ENCODE data around the gene ADD1. TPM values are rescaled to one million over a fixed set of nuclear protein-coding genes. Genes with fewer than 3 reads are reported as not detected.

Gene ADD1
- total RNA-seq, 1 donor from 2014 or later, result 131 TPM

DNA sequence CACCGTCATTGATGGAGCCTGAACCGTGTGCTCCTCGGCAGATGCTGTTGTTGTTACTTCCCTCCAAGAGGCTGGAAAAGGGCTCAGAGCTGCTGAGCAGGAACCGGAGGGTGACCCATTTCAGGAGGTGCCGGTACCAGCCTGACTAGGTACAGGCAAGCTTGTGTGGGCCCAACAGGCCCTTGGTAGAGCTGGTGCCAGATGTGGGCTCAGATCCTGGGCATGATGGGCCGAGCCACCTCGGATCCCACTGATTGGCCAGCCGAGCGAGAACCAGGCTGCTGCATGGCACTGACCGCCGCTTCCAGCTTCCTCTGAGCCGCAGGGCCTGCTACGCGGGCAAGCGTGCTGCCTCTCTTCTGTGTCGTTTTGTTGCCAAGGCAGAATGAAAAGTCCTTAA is 85.8 kb downstream of the ADD1 start:
- Histone ChIP-seq H3K4me3 (no peak overlapping the region), H3K27ac (no peak overlapping the region), H3K4me2 (no peak overlapping the region), H3K36me3 (no peaks in the 10 kb centered on the region), H4K20me1 (ENCODE audit: low read depth) (peaks cover 15% of the 10 kb centered on the region), H2AFZ (replicated peaks) (no peak overlapping the region), H3F3A (ENCODE audit: low read depth) (peaks cover 15% of the 10 kb centered on the region), H3K27me3 (no peaks in the 10 kb centered on the region), H3K9me3 (ENCODE audit: low read depth) (no peaks in the 10 kb centered on the region), H3K9ac (no peak overlapping the region), H3K4me1 (peaks cover 7% of the 10 kb centered on the region), H3K79me2 (ENCODE audit: low read depth) (peaks cover 15% of the 10 kb centered on the region)
- H3K4me1 Mint-ChIP-seq, result peaks cover 11% of the 10 kb centered on the region
- H3K9me3 Mint-ChIP-seq, result no peaks in the 10 kb centered on the region
- DNase-seq (ENCODE audit: low spot score), result no peak
- peaks cover 5% of the 10 kb centered on the region for H3K27me3 Mint-ChIP-seq (ENCODE audit: insufficient read depth, low read depth)
- H3K27ac Mint-ChIP-seq, result no peak overlapping the region
- no peak for TF ChIP-seq EZH2phosphoT487 (IDR thresholded peaks at IDR 0.05)
- no peak for TF ChIP-seq EZH2 (IDR thresholded peaks at IDR 0.05)
- TF ChIP-seq, protein P1, sequence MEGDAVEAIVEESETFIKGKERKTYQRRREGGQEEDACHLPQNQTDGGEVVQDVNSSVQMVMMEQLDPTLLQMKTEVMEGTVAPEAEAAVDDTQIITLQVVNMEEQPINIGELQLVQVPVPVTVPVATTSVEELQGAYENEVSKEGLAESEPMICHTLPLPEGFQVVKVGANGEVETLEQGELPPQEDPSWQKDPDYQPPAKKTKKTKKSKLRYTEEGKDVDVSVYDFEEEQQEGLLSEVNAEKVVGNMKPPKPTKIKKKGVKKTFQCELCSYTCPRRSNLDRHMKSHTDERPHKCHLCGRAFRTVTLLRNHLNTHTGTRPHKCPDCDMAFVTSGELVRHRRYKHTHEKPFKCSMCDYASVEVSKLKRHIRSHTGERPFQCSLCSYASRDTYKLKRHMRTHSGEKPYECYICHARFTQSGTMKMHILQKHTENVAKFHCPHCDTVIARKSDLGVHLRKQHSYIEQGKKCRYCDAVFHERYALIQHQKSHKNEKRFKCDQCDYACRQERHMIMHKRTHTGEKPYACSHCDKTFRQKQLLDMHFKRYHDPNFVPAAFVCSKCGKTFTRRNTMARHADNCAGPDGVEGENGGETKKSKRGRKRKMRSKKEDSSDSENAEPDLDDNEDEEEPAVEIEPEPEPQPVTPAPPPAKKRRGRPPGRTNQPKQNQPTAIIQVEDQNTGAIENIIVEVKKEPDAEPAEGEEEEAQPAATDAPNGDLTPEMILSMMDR (IDR thresholded peaks at IDR 0.05), result no peak
- H3K36me3 Mint-ChIP-seq, result peaks cover 22% of the 10 kb centered on the region
- H3K4me3 Mint-ChIP-seq, result no peak overlapping the region

DNA sequence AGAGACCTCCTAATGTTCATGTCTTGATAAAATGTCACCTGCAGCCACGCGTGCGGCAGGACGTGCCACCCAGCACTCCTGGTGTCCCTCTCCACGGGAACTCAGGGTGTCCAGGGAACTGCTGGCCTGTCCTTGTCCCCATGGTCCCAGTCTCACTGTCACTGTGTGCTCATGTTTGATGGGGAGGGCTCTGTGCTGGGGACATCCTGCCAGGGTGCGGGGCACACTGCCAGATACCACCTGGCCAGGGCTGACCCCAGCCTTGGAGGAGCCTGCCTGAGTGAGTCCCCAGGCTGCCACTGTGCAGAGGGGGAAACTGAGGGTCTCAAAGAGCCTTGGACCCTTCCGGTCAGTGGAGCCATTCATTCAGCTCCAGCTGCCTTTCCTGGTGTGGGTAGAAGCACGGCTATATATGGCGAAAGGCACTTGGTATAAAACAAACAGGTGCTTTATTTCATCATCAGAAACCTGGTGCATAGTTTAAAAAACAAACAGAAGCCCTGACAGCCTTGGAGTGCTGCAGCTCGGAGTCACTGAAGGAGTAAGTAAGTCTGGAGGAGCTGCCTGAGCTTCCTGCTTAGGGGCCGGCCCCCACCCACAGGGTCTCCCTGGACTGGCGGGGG is 86.6 kb downstream of the ADD1 start:
- Histone ChIP-seq H3K9me3 (ENCODE audit: low read depth) (no peaks in the 10 kb centered on the region), H3K36me3 (no peaks in the 10 kb centered on the region), H3K4me2 (no peak overlapping the region), H3K4me1 (peaks cover 5% of the 10 kb centered on the region), H3K9ac (no peak overlapping the region), H3K4me3 (no peak overlapping the region), H3K27me3 (no peaks in the 10 kb centered on the region), H3F3A (ENCODE audit: low read depth) (peaks cover 18% of the 10 kb centered on the region), H2AFZ (replicated peaks) (no peak overlapping the region), H3K27ac (no peak overlapping the region), H4K20me1 (ENCODE audit: low read depth) (peaks cover 15% of the 10 kb centered on the region), H3K79me2 (ENCODE audit: low read depth) (peaks cover 19% of the 10 kb centered on the region)
- TF ChIP-seq EZH2 (IDR thresholded peaks at IDR 0.05) (no peak), EZH2phosphoT487 (IDR thresholded peaks at IDR 0.05) (no peak)
- TF ChIP-seq, protein P1 (IDR thresholded peaks at IDR 0.05), result no peak
- Mint-ChIP-seq H3K36me3 (peaks cover 22% of the 10 kb centered on the region), H3K9me3 (no peaks in the 10 kb centered on the region), H3K4me3 (no peak overlapping the region), H3K4me1 (peaks cover 7% of the 10 kb centered on the region), H3K27me3 (ENCODE audit: insufficient read depth, low read depth) (peaks cover 5% of the 10 kb centered on the region), H3K27ac (no peak overlapping the region)
- DNase-seq (ENCODE audit: low spot score), result no peak

DNA sequence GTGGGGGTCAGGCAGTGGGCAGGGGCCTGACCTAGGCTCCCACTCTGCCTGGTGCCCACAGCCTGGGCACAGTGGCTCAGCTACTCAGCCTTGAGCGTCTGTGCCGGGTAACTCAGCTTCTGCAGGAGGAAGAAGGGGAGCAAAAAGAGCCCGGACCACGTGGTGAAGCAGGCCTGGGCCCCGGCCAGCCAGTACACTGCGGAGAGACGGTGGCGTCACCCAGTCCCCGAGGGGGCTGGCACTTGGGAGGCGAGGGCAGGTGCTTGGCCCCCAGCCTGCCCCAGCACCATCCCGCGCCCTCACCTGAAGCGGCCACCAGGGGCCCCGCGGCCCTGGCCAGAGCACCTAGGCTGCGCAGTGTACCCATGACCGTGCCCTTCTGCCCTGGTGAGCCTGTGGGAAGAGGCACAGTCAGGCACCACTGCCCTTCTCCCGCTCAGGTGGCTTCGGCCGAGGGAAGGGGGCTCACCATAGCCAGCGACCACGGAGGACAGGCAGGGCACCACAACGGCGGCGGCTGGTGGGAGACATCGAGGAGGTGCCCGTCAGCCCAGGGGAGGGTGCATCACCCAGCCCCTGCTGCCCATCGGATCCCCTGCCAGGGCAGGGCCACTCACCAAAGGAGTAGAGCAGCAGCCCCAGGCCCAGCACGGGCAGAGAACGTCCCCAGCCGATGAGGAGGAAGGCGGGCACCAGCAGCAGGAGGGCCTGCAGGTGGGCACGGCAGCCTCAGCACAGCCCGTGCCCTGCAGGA is 87.3 kb downstream of the ADD1 start:
- Histone ChIP-seq H3K36me3 (no peaks in the 10 kb centered on the region), H2AFZ (replicated peaks) (no peak overlapping the region), H3K27me3 (no peaks in the 10 kb centered on the region), H3K9me3 (ENCODE audit: low read depth) (no peaks in the 10 kb centered on the region), H3K4me3 (no peak overlapping the region), H3K4me2 (no peak overlapping the region), H3K27ac (no peak overlapping the region), H3K9ac (no peak overlapping the region), H3K4me1 (peaks cover 11% of the 10 kb centered on the region), H4K20me1 (ENCODE audit: low read depth) (peaks cover 21% of the 10 kb centered on the region), H3F3A (ENCODE audit: low read depth) (peaks cover 25% of the 10 kb centered on the region), H3K79me2 (ENCODE audit: low read depth) (peaks cover 26% of the 10 kb centered on the region)
- no peak for DNase-seq (ENCODE audit: low spot score)
- no peak for TF ChIP-seq EZH2phosphoT487 (IDR thresholded peaks at IDR 0.05)
- TF ChIP-seq, protein P1 (IDR thresholded peaks at IDR 0.05), result no peak
- TF ChIP-seq EZH2 (IDR thresholded peaks at IDR 0.05), result no peak
- H3K9me3 Mint-ChIP-seq, result no peaks in the 10 kb centered on the region
- peaks cover 3% of the 10 kb centered on the region for H3K27me3 Mint-ChIP-seq (ENCODE audit: insufficient read depth, low read depth)
- H3K4me3 Mint-ChIP-seq, result no peak overlapping the region
- H3K4me1 Mint-ChIP-seq, result peaks cover 14% of the 10 kb centered on the region
- H3K27ac Mint-ChIP-seq, result no peak overlapping the region
- peaks cover 19% of the 10 kb centered on the region for H3K36me3 Mint-ChIP-seq

Data from neural progenitor cell (in vitro differentiated cells).